ENCODE data around the gene CASZ1.

The CASZ1 gene

GRCh38 chr1:10796029-10796944 is at the start of gene CASZ1:
CASZ1 (minus strand) TSS chr1:10796646; CDS start chr1:10693889, 102,757 bp downstream.
- Histone ChIP-seq H3K27me3 (ENCODE audit: insufficient read depth, low read length, poor library complexity) (peaks cover 75% of the 10 kb centered on the region), H3K9ac (ENCODE audit: low read depth, low read length) (no peak within 1 kb of the TSS), H4K20me1 (ENCODE audit: insufficient read depth, low read length) (peaks cover 7% of the 10 kb centered on the region; the same call in 1 of the 2 replicates), H3K27ac (ENCODE audit: low read length) (no peak within 1 kb of the TSS), H3K9me3 (ENCODE audit: insufficient read depth, low read length, severe bottlenecking) (no peaks in the 10 kb centered on the region), H3K4me2 (ENCODE audit: insufficient read depth, low read length) (no peak within 1 kb of the TSS), H3K36me3 (ENCODE audit: insufficient read depth, low read length) (no peaks in the 10 kb centered on the region), H2AFZ (ENCODE audit: low read depth, low read length) (no peak within 1 kb of the TSS), H3K4me1 (ENCODE audit: insufficient read depth, low read length) (peaks cover 6% of the 10 kb centered on the region; the same call in 1 of the 2 replicates), H3K79me2 (ENCODE audit: insufficient read depth, low read length) (no peaks in the 10 kb centered on the region), H3K4me3 (ENCODE audit: low read depth in 1 of 2, low read length in 2 of 2) (no peak within 1 kb of the TSS)
- TF ChIP-seq CTCF (IDR thresholded peaks at IDR 0.05; ENCODE audit: borderline replicate concordance, extremely low read depth, low read length, poor library complexity, severe bottlenecking), result no peak
- TF ChIP-seq EZH2 (IDR thresholded peaks at IDR 0.05; ENCODE audit: borderline replicate concordance, low read depth, low read length, severe bottlenecking), result no peak
- ATAC-seq (ENCODE audit: insufficient read depth, low read depth), result no peak
- no peak for DNase-seq

- no peak overlapping the region for H3K4me2 ChIP-seq (ENCODE audit: insufficient read depth, low read length)
- H3K4me1 ChIP-seq (ENCODE audit: insufficient read depth, low read length), result no peaks in the 10 kb centered on the region
- H3K79me2 ChIP-seq (ENCODE audit: insufficient read depth, low read length), result no peaks in the 10 kb centered on the region
- H3K9ac ChIP-seq (ENCODE audit: low read depth, low read length), result no peak overlapping the region
- H3K4me3 ChIP-seq (ENCODE audit: low read depth in 1 of 2, low read length in 2 of 2), result no peak overlapping the region
- DNase-seq (no peak), ATAC-seq (ENCODE audit: insufficient read depth, low read depth) (no peak)
- H3K9me3 ChIP-seq (ENCODE audit: insufficient read depth, low read length, severe bottlenecking), result peaks cover 3% of the 10 kb centered on the region
- no peak overlapping the region for H2AFZ ChIP-seq (ENCODE audit: low read depth, low read length)
- no peaks in the 10 kb centered on the region for H3K36me3 ChIP-seq (ENCODE audit: insufficient read depth, low read length)
- no peak overlapping the region for H3K27ac ChIP-seq (ENCODE audit: low read length)
- peaks cover 2% of the 10 kb centered on the region for H3K27me3 ChIP-seq (ENCODE audit: insufficient read depth, low read length, poor library complexity)
- H4K20me1 ChIP-seq (ENCODE audit: insufficient read depth, low read length), result no peaks in the 10 kb centered on the region
- TF ChIP-seq EZH2 (IDR thresholded peaks at IDR 0.05; ENCODE audit: borderline replicate concordance, low read depth, low read length, severe bottlenecking) (no peak), CTCF (IDR thresholded peaks at IDR 0.05; ENCODE audit: borderline replicate concordance, extremely low read depth, low read length, poor library complexity, severe bottlenecking) (no peak)
Measured at GRCh38 chr1:10843697-10844096, 47.3 kb upstream of the CASZ1 start.

GRCh38 chr1:10841118-10841517 is 44.7 kb upstream of the CASZ1 start:
- Histone ChIP-seq H3K9me3 (ENCODE audit: insufficient read depth, low read length, severe bottlenecking) (peaks cover 3% of the 10 kb centered on the region), H3K4me1 (ENCODE audit: insufficient read depth, low read length) (no peaks in the 10 kb centered on the region), H3K9ac (ENCODE audit: low read depth, low read length) (no peak overlapping the region), H2AFZ (ENCODE audit: low read depth, low read length) (no peak overlapping the region), H3K79me2 (ENCODE audit: insufficient read depth, low read length) (no peaks in the 10 kb centered on the region), H3K4me3 (ENCODE audit: low read depth in 1 of 2, low read length in 2 of 2) (no peak overlapping the region), H3K36me3 (ENCODE audit: insufficient read depth, low read length) (no peaks in the 10 kb centered on the region), H3K27me3 (ENCODE audit: insufficient read depth, low read length, poor library complexity) (no peaks in the 10 kb centered on the region), H4K20me1 (ENCODE audit: insufficient read depth, low read length) (no peaks in the 10 kb centered on the region), H3K27ac (ENCODE audit: low read length) (no peak overlapping the region), H3K4me2 (ENCODE audit: insufficient read depth, low read length) (no peak overlapping the region)
- DNase-seq, result no peak
- ATAC-seq (ENCODE audit: insufficient read depth, low read depth), result no peak
- TF ChIP-seq EZH2 (IDR thresholded peaks at IDR 0.05; ENCODE audit: borderline replicate concordance, low read depth, low read length, severe bottlenecking) (no peak), CTCF (IDR thresholded peaks at IDR 0.05; ENCODE audit: borderline replicate concordance, extremely low read depth, low read length, poor library complexity, severe bottlenecking) (no peak)

All from DND-41 (cell line).